ENCODE results near the gene RFX5. TPM values are rescaled to one million over a fixed set of nuclear protein-coding genes. Genes with fewer than 3 reads are reported as not detected.
A peak's percentile ranks its signal among the peaks of the same experiment; 100 is the strongest.

RFX5 gene
- total and polyA plus RNA-seq, 9 of the 15 experiments (the other 6 are each of a cell fraction or from before 2014, with no cell fraction given) = 3.8 to 48.2 (median 32.2) TPM

DNA sequence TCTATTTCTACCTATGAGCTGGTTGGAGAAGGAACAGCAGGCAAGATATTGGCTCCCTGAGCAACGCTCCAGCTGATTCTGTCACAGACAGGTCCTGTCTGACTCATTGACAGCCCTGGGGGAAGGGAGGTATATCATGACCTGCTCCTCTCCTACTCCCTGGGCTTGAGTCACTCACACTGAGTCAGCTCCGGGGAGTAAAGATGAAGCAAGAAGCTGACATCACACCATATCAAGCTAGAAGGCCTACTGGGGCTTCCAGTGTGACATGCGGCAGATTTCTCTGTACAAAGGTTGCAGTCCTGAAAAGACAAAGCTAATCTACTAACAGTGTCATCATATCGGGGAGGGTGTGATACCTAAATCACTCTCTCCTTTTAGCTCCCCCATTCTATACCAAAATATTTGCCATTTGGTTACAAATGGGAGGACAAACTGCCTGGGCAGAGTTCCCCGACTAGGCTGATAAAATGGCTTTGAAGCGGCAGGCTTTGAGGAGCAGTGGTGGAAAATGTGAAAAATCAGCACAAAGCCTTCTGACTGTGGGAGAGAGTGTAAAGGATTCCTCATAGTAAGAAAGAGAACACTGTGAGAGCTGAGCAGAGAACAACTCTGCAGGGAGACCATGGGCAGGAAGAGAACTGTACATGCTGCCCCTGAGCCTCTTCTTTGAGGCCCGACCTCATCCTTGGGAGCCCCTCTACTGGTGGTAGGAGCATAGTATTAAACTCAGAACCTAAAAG lies 35.3 kb downstream of the RFX5 start (continued):
- TF ChIP-seq MEIS2 (IDR thresholded peaks at IDR 0.05; ENCODE audit: partially characterized antibody) (peak; percentile 96), SRSF9 (IDR thresholded peaks at IDR 0.05; ENCODE audit: borderline replicate concordance, low read depth, low read length) (no peak), RFX5 (IDR thresholded peaks at IDR 0.05; ENCODE audit: low read depth, low read length) (no peak), MBD2 (IDR thresholded peaks at IDR 0.05; ENCODE audit: borderline replicate concordance, low read depth) (peak; percentile 79; the same call in 1 of the 2 replicates), NR1H2 (CRISPR knock-in tag; IDR thresholded peaks at IDR 0.05) (no peak), DNMT1 (IDR thresholded peaks at IDR 0.05) (no peak), ZNF436 (CRISPR knock-in tag; IDR thresholded peaks at IDR 0.05) (no peak), EGR1 (conservative IDR thresholded peaks at IDR 0.05) (no peak; the same call in 1 of the 2 replicates), EWSR1 (IDR thresholded peaks at IDR 0.05; ENCODE audit: borderline replicate concordance, low read depth, partially characterized antibody) (no peak), HIVEP1 (CRISPR knock-in tag; IDR thresholded peaks at IDR 0.05) (no peak)
- TF ChIP-seq, protein P1, sequence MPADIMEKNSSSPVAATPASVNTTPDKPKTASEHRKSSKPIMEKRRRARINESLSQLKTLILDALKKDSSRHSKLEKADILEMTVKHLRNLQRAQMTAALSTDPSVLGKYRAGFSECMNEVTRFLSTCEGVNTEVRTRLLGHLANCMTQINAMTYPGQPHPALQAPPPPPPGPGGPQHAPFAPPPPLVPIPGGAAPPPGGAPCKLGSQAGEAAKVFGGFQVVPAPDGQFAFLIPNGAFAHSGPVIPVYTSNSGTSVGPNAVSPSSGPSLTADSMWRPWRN (IDR thresholded peaks at IDR 0.05; ENCODE audit: low read depth) = peak; percentile 16; the same call in 1 of the 2 replicates
- TF ChIP-seq, protein P2, sequence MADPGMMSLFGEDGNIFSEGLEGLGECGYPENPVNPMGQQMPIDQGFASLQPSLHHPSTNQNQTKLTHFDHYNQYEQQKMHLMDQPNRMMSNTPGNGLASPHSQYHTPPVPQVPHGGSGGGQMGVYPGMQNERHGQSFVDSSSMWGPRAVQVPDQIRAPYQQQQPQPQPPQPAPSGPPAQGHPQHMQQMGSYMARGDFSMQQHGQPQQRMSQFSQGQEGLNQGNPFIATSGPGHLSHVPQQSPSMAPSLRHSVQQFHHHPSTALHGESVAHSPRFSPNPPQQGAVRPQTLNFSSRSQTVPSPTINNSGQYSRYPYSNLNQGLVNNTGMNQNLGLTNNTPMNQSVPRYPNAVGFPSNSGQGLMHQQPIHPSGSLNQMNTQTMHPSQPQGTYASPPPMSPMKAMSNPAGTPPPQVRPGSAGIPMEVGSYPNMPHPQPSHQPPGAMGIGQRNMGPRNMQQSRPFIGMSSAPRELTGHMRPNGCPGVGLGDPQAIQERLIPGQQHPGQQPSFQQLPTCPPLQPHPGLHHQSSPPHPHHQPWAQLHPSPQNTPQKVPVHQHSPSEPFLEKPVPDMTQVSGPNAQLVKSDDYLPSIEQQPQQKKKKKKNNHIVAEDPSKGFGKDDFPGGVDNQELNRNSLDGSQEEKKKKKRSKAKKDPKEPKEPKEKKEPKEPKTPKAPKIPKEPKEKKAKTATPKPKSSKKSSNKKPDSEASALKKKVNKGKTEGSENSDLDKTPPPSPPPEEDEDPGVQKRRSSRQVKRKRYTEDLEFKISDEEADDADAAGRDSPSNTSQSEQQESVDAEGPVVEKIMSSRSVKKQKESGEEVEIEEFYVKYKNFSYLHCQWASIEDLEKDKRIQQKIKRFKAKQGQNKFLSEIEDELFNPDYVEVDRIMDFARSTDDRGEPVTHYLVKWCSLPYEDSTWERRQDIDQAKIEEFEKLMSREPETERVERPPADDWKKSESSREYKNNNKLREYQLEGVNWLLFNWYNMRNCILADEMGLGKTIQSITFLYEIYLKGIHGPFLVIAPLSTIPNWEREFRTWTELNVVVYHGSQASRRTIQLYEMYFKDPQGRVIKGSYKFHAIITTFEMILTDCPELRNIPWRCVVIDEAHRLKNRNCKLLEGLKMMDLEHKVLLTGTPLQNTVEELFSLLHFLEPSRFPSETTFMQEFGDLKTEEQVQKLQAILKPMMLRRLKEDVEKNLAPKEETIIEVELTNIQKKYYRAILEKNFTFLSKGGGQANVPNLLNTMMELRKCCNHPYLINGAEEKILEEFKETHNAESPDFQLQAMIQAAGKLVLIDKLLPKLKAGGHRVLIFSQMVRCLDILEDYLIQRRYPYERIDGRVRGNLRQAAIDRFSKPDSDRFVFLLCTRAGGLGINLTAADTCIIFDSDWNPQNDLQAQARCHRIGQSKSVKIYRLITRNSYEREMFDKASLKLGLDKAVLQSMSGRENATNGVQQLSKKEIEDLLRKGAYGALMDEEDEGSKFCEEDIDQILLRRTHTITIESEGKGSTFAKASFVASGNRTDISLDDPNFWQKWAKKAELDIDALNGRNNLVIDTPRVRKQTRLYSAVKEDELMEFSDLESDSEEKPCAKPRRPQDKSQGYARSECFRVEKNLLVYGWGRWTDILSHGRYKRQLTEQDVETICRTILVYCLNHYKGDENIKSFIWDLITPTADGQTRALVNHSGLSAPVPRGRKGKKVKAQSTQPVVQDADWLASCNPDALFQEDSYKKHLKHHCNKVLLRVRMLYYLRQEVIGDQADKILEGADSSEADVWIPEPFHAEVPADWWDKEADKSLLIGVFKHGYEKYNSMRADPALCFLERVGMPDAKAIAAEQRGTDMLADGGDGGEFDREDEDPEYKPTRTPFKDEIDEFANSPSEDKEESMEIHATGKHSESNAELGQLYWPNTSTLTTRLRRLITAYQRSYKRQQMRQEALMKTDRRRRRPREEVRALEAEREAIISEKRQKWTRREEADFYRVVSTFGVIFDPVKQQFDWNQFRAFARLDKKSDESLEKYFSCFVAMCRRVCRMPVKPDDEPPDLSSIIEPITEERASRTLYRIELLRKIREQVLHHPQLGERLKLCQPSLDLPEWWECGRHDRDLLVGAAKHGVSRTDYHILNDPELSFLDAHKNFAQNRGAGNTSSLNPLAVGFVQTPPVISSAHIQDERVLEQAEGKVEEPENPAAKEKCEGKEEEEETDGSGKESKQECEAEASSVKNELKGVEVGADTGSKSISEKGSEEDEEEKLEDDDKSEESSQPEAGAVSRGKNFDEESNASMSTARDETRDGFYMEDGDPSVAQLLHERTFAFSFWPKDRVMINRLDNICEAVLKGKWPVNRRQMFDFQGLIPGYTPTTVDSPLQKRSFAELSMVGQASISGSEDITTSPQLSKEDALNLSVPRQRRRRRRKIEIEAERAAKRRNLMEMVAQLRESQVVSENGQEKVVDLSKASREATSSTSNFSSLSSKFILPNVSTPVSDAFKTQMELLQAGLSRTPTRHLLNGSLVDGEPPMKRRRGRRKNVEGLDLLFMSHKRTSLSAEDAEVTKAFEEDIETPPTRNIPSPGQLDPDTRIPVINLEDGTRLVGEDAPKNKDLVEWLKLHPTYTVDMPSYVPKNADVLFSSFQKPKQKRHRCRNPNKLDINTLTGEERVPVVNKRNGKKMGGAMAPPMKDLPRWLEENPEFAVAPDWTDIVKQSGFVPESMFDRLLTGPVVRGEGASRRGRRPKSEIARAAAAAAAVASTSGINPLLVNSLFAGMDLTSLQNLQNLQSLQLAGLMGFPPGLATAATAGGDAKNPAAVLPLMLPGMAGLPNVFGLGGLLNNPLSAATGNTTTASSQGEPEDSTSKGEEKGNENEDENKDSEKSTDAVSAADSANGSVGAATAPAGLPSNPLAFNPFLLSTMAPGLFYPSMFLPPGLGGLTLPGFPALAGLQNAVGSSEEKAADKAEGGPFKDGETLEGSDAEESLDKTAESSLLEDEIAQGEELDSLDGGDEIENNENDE (IDR thresholded peaks at IDR 0.05; ENCODE audit: low read depth, low read length) = no peak

Data from K562 (cell line).